ENCODE data around the gene EFNA1. TPM values are rescaled to one million over a fixed set of nuclear protein-coding genes. Genes with fewer than 3 reads are reported as not detected.

The EFNA1 gene
- total RNA-seq, 3 donors from 2014 or later (not counting 1 experiment from before 2014, with no cell fraction given) = 1.5 to 1.9 (median 1.9) TPM

DNA sequence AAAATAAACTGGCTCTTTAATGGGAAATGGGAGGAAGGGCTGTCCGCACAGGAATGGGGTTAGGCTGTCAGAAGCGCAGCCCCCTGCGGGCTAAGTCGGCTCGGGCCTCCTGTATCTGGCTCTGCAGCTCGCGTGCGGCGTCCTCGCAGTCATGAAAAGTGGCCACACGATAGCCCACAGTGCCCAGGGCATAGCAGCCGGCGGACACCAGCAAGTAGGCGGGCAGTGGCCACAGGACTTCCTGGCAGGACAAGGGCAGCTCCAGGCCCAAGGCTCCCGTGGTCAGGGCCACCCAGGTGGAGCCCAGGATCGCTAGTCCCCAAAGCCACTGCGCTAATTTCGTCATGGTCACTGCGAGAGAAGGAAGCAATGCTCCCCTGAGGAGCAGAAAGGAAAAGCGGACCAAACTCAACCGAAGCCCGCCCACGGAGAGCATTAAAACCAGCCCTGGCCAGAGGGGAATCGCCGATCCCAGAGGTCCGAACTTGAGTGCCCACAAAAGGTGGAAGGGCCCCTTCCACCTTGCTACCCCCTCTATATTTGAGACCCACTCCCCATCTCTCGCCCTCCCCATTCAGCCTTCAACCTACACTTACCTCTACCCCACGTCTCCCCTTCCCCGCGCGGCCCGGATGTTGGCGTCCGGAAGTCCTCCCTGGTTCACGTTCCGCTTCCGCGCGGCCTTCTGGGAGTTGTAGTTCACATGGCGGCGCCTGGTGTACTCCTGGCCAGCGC lies 12.4 kb downstream of the EFNA1 start, which contains the start of gene DPM3:
DPM3 (minus strand) TSS at position 637 of the 735 bp plus-strand sequence; CDS start at position 346, 291 bp downstream.
- under 1% methylated on average over 42 of the region's 42 CpGs for WGBS (ENCODE audit: insufficient coverage)
- Histone ChIP-seq H3K4me1 (ENCODE audit: control insufficient read depth, insufficient read depth, low read length) (peaks cover 35% of the 10 kb centered on the region), H3K9me3 (ENCODE audit: control insufficient read depth, insufficient read depth, low read length) (no peaks in the 10 kb centered on the region), H3K36me3 (ENCODE audit: control insufficient read depth, insufficient read depth, low read length) (no peaks in the 10 kb centered on the region), H3K27me3 (ENCODE audit: control insufficient read depth, insufficient read depth, low read length) (no peaks in the 10 kb centered on the region), H3K27ac (ENCODE audit: low read length) (peak within 1 kb of the TSS; percentile 78), H3K4me3 (ENCODE audit: low read length) (peak within 1 kb of the TSS; percentile 81)
- Mint-ChIP-seq H3K9me3 (no peaks in the 10 kb centered on the region), H3K27ac (peak within 1 kb of the TSS; percentile 97 to 99), H3K4me1 (peaks cover 17 to 41% of the 10 kb centered on the region in 2 donors), H3K36me3 (no peaks in the 10 kb centered on the region), H3K4me3 (peak within 1 kb of the TSS; percentile 96), H3K27me3 (ENCODE audit: low read depth in 2 of 2) (peaks cover 0 to 2% of the 10 kb centered on the region in 2 donors)
- TF ChIP-seq, protein P1, sequence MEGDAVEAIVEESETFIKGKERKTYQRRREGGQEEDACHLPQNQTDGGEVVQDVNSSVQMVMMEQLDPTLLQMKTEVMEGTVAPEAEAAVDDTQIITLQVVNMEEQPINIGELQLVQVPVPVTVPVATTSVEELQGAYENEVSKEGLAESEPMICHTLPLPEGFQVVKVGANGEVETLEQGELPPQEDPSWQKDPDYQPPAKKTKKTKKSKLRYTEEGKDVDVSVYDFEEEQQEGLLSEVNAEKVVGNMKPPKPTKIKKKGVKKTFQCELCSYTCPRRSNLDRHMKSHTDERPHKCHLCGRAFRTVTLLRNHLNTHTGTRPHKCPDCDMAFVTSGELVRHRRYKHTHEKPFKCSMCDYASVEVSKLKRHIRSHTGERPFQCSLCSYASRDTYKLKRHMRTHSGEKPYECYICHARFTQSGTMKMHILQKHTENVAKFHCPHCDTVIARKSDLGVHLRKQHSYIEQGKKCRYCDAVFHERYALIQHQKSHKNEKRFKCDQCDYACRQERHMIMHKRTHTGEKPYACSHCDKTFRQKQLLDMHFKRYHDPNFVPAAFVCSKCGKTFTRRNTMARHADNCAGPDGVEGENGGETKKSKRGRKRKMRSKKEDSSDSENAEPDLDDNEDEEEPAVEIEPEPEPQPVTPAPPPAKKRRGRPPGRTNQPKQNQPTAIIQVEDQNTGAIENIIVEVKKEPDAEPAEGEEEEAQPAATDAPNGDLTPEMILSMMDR (IDR thresholded peaks at IDR 0.05) = no peak
- peak; percentile 80 to 92 for DNase-seq
- ATAC-seq = peak; percentile 63 to 72 (median 68)
- intact Hi-C loops (cut with micrococcal nuclease) = loop anchor here (2.0 kb wide), 1 partner anchor 13 kb away; the partner anchor contains the start of gene EFNA1

DNA sequence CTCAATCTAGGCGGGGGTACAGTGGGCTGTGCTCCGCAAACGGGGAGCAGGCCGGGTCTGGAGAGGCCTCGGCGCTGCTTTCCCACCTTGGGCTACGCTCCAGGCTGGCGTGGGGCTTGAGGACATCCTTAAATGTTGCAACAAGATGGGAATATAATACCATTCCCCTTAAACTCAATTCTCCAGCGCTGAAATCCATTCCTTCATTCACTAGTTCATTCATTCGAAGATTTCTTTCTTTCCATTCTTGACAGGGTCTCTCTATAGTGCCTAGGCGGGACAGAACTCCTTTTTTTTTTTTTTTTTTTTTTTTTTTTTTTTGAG lies 12.9 kb downstream of the EFNA1 start:
- TF ChIP-seq, protein P1 (IDR thresholded peaks at IDR 0.05) = no peak
- Histone ChIP-seq H3K27me3 (ENCODE audit: control insufficient read depth, insufficient read depth, low read length) (no peaks in the 10 kb centered on the region), H3K36me3 (ENCODE audit: control insufficient read depth, insufficient read depth, low read length) (no peaks in the 10 kb centered on the region), H3K4me1 (ENCODE audit: control insufficient read depth, insufficient read depth, low read length) (peaks cover 30% of the 10 kb centered on the region), H3K9me3 (ENCODE audit: control insufficient read depth, insufficient read depth, low read length) (no peaks in the 10 kb centered on the region), H3K27ac (ENCODE audit: low read length) (no peak overlapping the region), H3K4me3 (ENCODE audit: low read length) (peak overlapping the region; percentile 81)
- no peaks in the 10 kb centered on the region for H3K36me3 Mint-ChIP-seq
- no peaks in the 10 kb centered on the region for H3K9me3 Mint-ChIP-seq
- ATAC-seq (no peak), DNase-seq (no peak)
- H3K27me3 Mint-ChIP-seq (ENCODE audit: low read depth in 2 of 2) = peaks cover 0 to 4% of the 10 kb centered on the region in 2 donors
- H3K4me3 Mint-ChIP-seq = peak overlapping the region; percentile 96
- H3K27ac Mint-ChIP-seq = peak overlapping the region; percentile 97 to 99
- 9% methylated on average over 11 of the region's 11 CpGs for WGBS (ENCODE audit: insufficient coverage)
- H3K4me1 Mint-ChIP-seq = peaks cover 12 to 36% of the 10 kb centered on the region in 2 donors
- intact Hi-C loops (cut with micrococcal nuclease) = loop anchor here (2.0 kb wide), 1 partner anchor 14 kb away; the partner anchor contains the start of gene EFNA1

DNA sequence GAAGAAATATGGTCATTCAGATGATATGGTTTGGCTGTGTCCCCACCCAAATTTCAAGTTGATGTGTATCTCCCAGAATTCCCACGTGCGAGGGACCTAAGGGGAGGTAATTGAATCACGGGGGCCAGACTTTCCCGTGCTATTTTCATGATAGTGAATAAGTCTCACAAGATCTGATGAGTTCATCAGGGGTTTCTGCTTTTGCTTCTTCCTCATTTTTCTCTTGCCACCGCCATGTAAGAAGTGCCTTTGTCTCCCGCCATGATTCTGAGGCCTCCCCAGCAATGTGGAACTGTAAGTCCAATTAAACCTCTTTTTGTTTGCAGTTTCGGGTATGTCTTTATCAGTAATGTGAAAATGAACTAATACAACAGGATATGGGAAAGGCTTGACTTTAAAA lies 14.1 kb downstream of the EFNA1 start:
- Mint-ChIP-seq H3K27ac (no peak overlapping the region), H3K9me3 (no peaks in the 10 kb centered on the region), H3K27me3 (ENCODE audit: low read depth in 2 of 2) (peaks cover 0 to 10% of the 10 kb centered on the region in 2 donors), H3K4me3 (no peak overlapping the region), H3K36me3 (no peaks in the 10 kb centered on the region), H3K4me1 (peaks cover 7 to 28% of the 10 kb centered on the region in 2 donors)
- TF ChIP-seq, protein P1 (IDR thresholded peaks at IDR 0.05) = no peak
- Histone ChIP-seq H3K4me1 (ENCODE audit: control insufficient read depth, insufficient read depth, low read length) (peaks cover 25% of the 10 kb centered on the region), H3K9me3 (ENCODE audit: control insufficient read depth, insufficient read depth, low read length) (no peaks in the 10 kb centered on the region), H3K27me3 (ENCODE audit: control insufficient read depth, insufficient read depth, low read length) (no peaks in the 10 kb centered on the region), H3K36me3 (ENCODE audit: control insufficient read depth, insufficient read depth, low read length) (no peaks in the 10 kb centered on the region), H3K27ac (ENCODE audit: low read length) (no peak overlapping the region), H3K4me3 (ENCODE audit: low read length) (no peak overlapping the region)
- ATAC-seq (no peak), DNase-seq (no peak)
- intact Hi-C loops (cut with micrococcal nuclease) = loop anchor here (2.0 kb wide), 1 partner anchor 15 kb away; the partner anchor contains the start of gene EFNA1
- WGBS (ENCODE audit: insufficient coverage) = 89% methylated on average over 6 of the region's 7 CpGs

Data from natural killer cell (primary cell).